Left ventricle myocardium inferior (tissue), 1 donor: Measurements from ENCODE around the gene MEGF8. TPM values are rescaled to one million over a fixed set of nuclear protein-coding genes. Genes with fewer than 3 reads are reported as not detected.

Experiments
- DNase-seq: peaks from one replicate; pipeline ENCODE4 v3.0.0-alpha.2; 2020
- H3K27ac ChIP-seq: fragments of 200-600 bp; replicated peaks from 2 replicates; pipeline ENCODE4 v1.8.0; 2021
- H3K27me3 ChIP-seq: fragments of 200-600 bp; 2 replicates; pipeline ENCODE4 v1.8.0; 2021; ENCODE audit warnings: low read depth
- H3K36me3 ChIP-seq: fragments of 200-600 bp; 2 replicates; pipeline ENCODE4 v1.8.0; 2021
- H3K4me1 ChIP-seq: fragments of 200-600 bp; 2 replicates; pipeline ENCODE4 v1.8.0; 2021
- H3K4me3 ChIP-seq: fragments of 200-600 bp; 2 replicates; pipeline ENCODE4 v1.8.0; 2021; ENCODE audit warnings: mild to moderate bottlenecking, moderate library complexity
- H3K9me3 ChIP-seq: fragments of 200-600 bp; replicated peaks from 2 replicates; pipeline ENCODE4 v1.8.0; 2021
- intact Hi-C: fragments of 100-400 bp; cut with micrococcal nuclease; formaldehyde crosslinking; loops from one replicate; pipeline ENCODE4 v1.11.0; 2022
- total RNA-seq: library from RNA; stranded (reverse); fragmentation: NEBNext Ultra II Directional; extraction: Animal tissue kit (Norgen Biotek cat#: 25700); gene quantifications from one replicate; pipeline ENCODE4 v1.2.1, GENCODE V29; 2021
- TF ChIP-seq, protein P1 (sequence below): fragments of 200-600 bp; IDR thresholded peaks from 2 replicates; pipeline ENCODE4 v1.8.0; 2021; ENCODE audit warnings: antibody characterized with exemption, mild to moderate bottlenecking, borderline replicate concordance
- donor health status: DM: no; HTN: yes; CAD: no; lungs with severe emphysema.

The MEGF8 gene
- total RNA-seq, 1 donor from 2014 or later, result 34.3 TPM

DNA sequence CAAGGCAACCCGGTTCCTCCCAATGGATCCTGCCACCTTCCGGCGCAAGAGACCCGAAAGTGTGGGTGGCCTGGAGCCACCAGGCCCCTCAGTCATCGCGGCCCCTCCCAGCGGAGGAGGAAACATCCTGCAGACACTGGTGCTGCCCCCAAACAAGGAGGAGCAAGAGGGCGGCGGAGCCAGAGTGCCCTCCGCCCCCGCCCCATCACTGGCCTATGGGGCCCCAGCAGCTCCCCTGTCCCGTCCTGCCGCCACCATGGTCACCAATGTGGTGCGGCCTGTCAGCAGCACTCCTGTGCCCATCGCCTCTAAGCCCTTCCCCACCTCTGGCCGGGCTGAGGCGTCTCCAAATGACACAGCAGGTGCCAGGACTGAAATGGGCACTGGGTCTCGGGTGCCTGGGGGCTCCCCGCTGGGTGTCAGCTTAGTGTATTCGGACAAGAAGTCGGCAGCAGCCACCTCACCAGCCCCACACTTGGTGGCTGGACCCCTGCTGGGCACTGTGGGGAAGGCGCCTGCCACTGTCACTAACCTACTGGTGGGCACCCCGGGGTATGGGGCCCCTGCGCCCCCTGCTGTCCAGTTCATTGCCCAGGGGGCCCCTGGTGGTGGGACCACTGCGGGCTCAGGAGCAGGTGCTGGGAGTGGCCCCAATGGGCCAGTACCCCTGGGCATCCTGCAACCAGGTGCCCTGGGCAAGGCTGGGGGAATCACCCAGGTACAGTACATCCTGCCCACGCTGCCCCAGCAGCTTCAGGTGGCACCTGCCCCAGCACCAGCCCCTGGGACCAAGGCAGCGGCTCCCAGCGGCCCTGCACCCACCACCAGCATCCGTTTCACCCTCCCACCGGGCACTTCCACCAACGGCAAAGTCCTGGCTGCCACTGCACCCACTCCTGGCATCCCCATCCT, 34.7 kb upstream of the MEGF8 start:
- Histone ChIP-seq H3K27ac (no peak overlapping the region), H3K27me3 (no peaks in the 10 kb centered on the region), H3K4me1 (peaks cover 13% of the 10 kb centered on the region), H3K36me3 (peaks cover 79% of the 10 kb centered on the region), H3K4me3 (no peak overlapping the region), H3K9me3 (no peaks in the 10 kb centered on the region)
- no peak for DNase-seq
- intact Hi-C loops, result no loop called here
- TF ChIP-seq, protein P1, sequence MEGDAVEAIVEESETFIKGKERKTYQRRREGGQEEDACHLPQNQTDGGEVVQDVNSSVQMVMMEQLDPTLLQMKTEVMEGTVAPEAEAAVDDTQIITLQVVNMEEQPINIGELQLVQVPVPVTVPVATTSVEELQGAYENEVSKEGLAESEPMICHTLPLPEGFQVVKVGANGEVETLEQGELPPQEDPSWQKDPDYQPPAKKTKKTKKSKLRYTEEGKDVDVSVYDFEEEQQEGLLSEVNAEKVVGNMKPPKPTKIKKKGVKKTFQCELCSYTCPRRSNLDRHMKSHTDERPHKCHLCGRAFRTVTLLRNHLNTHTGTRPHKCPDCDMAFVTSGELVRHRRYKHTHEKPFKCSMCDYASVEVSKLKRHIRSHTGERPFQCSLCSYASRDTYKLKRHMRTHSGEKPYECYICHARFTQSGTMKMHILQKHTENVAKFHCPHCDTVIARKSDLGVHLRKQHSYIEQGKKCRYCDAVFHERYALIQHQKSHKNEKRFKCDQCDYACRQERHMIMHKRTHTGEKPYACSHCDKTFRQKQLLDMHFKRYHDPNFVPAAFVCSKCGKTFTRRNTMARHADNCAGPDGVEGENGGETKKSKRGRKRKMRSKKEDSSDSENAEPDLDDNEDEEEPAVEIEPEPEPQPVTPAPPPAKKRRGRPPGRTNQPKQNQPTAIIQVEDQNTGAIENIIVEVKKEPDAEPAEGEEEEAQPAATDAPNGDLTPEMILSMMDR, result peak; percentile 49

DNA sequence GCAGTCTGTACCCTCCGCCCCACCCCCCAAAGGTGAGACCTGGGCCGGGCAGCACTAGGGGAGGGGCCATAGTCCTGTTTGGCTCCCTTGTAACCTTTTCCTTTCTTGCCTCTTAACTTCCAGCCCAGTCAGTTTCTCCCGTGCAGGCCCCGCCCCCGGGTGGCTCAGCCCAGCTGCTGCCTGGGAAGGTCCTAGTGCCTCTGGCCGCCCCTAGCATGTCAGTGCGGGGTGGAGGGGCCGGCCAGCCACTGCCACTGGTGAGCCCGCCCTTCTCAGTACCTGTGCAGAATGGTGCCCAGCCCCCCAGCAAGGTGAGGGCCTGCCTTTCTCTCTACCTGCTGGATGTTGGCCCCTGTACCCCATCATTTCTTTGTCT, 34.0 kb upstream of the MEGF8 start:
- Histone ChIP-seq H3K4me3 (no peak overlapping the region), H3K9me3 (no peaks in the 10 kb centered on the region), H3K36me3 (peaks cover 79% of the 10 kb centered on the region), H3K4me1 (peaks cover 7% of the 10 kb centered on the region), H3K27ac (no peak overlapping the region), H3K27me3 (no peaks in the 10 kb centered on the region)
- intact Hi-C loops, result no loop called here
- DNase-seq, result no peak
- TF ChIP-seq, protein P1, result no peak

DNA sequence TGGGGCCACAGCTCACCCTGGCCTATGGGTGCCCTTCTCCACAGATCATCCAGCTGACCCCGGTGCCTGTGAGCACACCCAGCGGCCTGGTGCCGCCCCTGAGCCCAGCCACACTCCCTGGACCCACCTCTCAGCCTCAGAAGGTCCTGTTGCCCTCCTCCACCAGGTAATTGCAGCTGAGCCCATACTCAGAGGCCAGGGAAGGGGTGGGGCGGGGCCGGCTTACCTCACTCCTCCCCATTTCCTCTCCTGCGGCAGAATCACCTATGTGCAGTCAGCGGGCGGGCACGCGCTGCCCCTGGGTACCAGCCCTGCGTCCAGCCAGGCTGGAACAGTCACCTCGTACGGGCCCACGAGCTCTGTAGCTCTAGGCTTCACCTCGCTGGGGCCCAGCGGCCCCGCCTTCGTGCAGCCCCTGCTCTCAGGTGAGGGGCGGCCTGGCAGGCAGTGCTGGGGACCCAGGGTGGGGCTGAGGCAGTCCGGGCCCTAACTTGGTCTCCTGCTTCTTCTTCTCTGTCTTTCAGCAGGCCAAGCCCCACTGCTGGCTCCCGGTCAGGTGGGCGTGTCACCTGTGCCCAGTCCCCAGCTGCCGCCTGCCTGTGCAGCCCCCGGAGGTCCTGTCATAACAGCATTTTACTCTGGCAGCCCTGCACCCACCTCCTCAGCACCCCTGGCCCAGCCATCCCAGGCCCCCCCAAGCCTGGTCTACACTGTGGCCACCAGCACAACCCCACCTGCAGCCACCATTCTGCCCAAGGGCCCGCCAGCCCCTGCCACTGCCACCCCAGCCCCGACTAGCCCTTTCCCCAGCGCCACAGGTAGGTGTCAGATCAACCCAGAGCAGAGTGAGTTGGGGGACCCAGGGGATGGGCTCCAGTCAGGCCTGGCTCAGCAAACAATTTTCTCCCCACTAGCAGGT, 33.1 kb upstream of the MEGF8 start:
- Histone ChIP-seq H3K27ac (no peak overlapping the region), H3K4me3 (no peak overlapping the region), H3K36me3 (peaks cover 72% of the 10 kb centered on the region), H3K9me3 (no peaks in the 10 kb centered on the region), H3K4me1 (no peaks in the 10 kb centered on the region), H3K27me3 (no peaks in the 10 kb centered on the region)
- DNase-seq, result no peak
- intact Hi-C loops, result no loop called here
- TF ChIP-seq, protein P1, result no peak

DNA sequence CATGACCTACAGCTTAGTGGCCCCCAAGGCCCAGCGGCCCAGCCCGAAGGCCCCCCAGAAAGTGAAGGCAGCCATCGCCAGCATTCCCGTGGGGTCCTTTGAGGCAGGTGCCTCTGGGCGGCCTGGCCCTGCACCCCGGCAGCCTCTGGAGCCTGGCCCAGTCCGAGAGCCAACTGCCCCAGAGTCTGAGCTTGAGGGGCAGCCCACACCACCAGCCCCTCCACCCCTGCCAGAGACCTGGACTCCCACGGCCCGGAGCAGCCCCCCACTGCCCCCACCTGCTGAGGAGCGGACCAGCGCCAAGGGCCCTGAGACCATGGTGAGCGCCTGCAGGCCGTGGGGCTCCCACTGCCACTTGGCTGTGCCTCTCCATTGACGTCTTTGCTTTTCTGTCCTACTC, 32.5 kb upstream of the MEGF8 start:
- Histone ChIP-seq H3K9me3 (no peaks in the 10 kb centered on the region), H3K4me3 (no peak overlapping the region), H3K27me3 (no peaks in the 10 kb centered on the region), H3K4me1 (no peaks in the 10 kb centered on the region), H3K36me3 (peaks cover 66% of the 10 kb centered on the region), H3K27ac (no peak overlapping the region)
- TF ChIP-seq, protein P1, result no peak
- DNase-seq, result no peak
- intact Hi-C loops, result no loop called here

DNA sequence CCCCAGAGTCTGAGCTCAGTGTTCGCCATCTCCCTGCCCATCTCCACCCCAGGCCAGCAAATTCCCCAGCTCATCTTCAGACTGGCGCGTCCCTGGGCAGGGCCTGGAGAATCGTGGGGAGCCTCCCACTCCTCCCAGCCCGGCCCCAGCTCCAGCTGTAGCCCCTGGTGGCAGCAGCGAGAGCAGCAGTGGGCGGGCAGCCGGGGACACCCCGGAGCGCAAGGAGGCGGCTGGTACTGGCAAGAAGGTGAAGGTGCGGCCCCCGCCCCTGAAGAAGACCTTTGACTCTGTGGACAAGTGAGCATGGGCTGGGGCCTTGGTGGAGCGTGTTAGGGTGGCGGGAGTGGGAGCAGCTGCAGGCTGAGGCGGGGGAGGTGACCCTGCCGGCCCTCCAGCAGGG, 31.9 kb upstream of the MEGF8 start:
- Histone ChIP-seq H3K36me3 (peaks cover 60% of the 10 kb centered on the region), H3K27ac (no peak overlapping the region), H3K4me3 (no peak overlapping the region), H3K4me1 (no peaks in the 10 kb centered on the region), H3K27me3 (no peaks in the 10 kb centered on the region), H3K9me3 (no peaks in the 10 kb centered on the region)
- no peak for DNase-seq
- TF ChIP-seq, protein P1, result no peak
- intact Hi-C loops, result no loop called here
